ENCODE data around the gene OR9Q1.

The OR9Q1 gene

GRCh38 chr11:58097437-58097836, 73.8 kb downstream of the OR9Q1 start:
- H3K27me3 ChIP-seq (ENCODE audit: control insufficient read depth in 5 of 5, insufficient read depth in 4 of 5, low read length in 5 of 5) = no peaks in the 10 kb centered on the region
- H3K27ac ChIP-seq (ENCODE audit: low read depth, low read length) = no peak overlapping the region
- no peaks in the 10 kb centered on the region for H3K36me3 ChIP-seq (ENCODE audit: control insufficient read depth in 5 of 5, insufficient read depth in 5 of 5, low read length in 5 of 5)
- no peak overlapping the region for H3K9ac ChIP-seq (ENCODE audit: low read length in 5 of 5)
- H3K9me3 ChIP-seq (ENCODE audit: control insufficient read depth in 5 of 5, low read length in 5 of 5) = peaks cover 0 to 7% (median 2%) of the 10 kb centered on the region in 5 donors
- H3K4me1 ChIP-seq (ENCODE audit: control insufficient read depth in 5 of 5, insufficient read depth in 5 of 5, low read length in 5 of 5) = no peaks in the 10 kb centered on the region
- H3K4me3 ChIP-seq (ENCODE audit: low read depth in 1 of 5, low read length in 5 of 5) = no peak overlapping the region

- H3K36me3 ChIP-seq (ENCODE audit: control insufficient read depth in 5 of 5, insufficient read depth in 5 of 5, low read length in 5 of 5) = no peaks in the 10 kb centered on the region
- peaks cover 0 to 2% (median under 1%) of the 10 kb centered on the region in 5 donors for H3K9me3 ChIP-seq (ENCODE audit: control insufficient read depth in 5 of 5, low read length in 5 of 5)
- H3K4me3 ChIP-seq (ENCODE audit: low read depth in 1 of 5, low read length in 5 of 5) = no peak overlapping the region
- H3K27ac ChIP-seq (ENCODE audit: low read depth, low read length) = no peak overlapping the region
- H3K4me1 ChIP-seq (ENCODE audit: control insufficient read depth in 5 of 5, insufficient read depth in 5 of 5, low read length in 5 of 5) = no peaks in the 10 kb centered on the region
- H3K27me3 ChIP-seq (ENCODE audit: control insufficient read depth in 5 of 5, insufficient read depth in 4 of 5, low read length in 5 of 5) = no peaks in the 10 kb centered on the region
- H3K9ac ChIP-seq (ENCODE audit: low read length in 5 of 5) = no peak overlapping the region
Observed at GRCh38 chr11:58121096-58121495, 97.4 kb downstream of the OR9Q1 start.

GRCh38 chr11:58125469-58125868, 101.8 kb downstream of the OR9Q1 start, which contains the start of gene OR9I1:
Gene OR9I1 (minus strand): TSS chr11:58125530. CDS start chr11:58119444, 6,086 bp downstream.
- Histone ChIP-seq H3K36me3 (ENCODE audit: control insufficient read depth in 5 of 5, insufficient read depth in 5 of 5, low read length in 5 of 5) (no peaks in the 10 kb centered on the region), H3K27me3 (ENCODE audit: control insufficient read depth in 5 of 5, insufficient read depth in 4 of 5, low read length in 5 of 5) (no peaks in the 10 kb centered on the region), H3K9ac (ENCODE audit: low read length in 5 of 5) (no peak within 1 kb of the TSS), H3K27ac (ENCODE audit: low read depth, low read length) (no peak within 1 kb of the TSS), H3K4me1 (ENCODE audit: control insufficient read depth in 5 of 5, insufficient read depth in 5 of 5, low read length in 5 of 5) (no peaks in the 10 kb centered on the region), H3K9me3 (ENCODE audit: control insufficient read depth in 5 of 5, low read length in 5 of 5) (no peaks in the 10 kb centered on the region), H3K4me3 (ENCODE audit: low read depth in 1 of 5, low read length in 5 of 5) (no peak within 1 kb of the TSS)

- Histone ChIP-seq H3K9me3 (ENCODE audit: control insufficient read depth in 5 of 5, low read length in 5 of 5) (no peaks in the 10 kb centered on the region), H3K9ac (ENCODE audit: low read length in 5 of 5) (no peak overlapping the region), H3K36me3 (ENCODE audit: control insufficient read depth in 5 of 5, insufficient read depth in 5 of 5, low read length in 5 of 5) (no peaks in the 10 kb centered on the region), H3K27ac (ENCODE audit: low read depth, low read length) (no peak overlapping the region), H3K27me3 (ENCODE audit: control insufficient read depth in 5 of 5, insufficient read depth in 4 of 5, low read length in 5 of 5) (no peaks in the 10 kb centered on the region), H3K4me3 (ENCODE audit: low read depth in 1 of 5, low read length in 5 of 5) (no peak overlapping the region), H3K4me1 (ENCODE audit: control insufficient read depth in 5 of 5, insufficient read depth in 5 of 5, low read length in 5 of 5) (no peaks in the 10 kb centered on the region)
Observed at GRCh38 chr11:58127350-58127749, 103.7 kb downstream of the OR9Q1 start.

GRCh38 chr11:58133309-58134076, 109.8 kb downstream of the OR9Q1 start:
- Histone ChIP-seq H3K27ac (ENCODE audit: low read depth, low read length) (no peak overlapping the region), H3K27me3 (ENCODE audit: control insufficient read depth in 5 of 5, insufficient read depth in 4 of 5, low read length in 5 of 5) (no peaks in the 10 kb centered on the region), H3K9ac (ENCODE audit: low read length in 5 of 5) (no peak overlapping the region), H3K36me3 (ENCODE audit: control insufficient read depth in 5 of 5, insufficient read depth in 5 of 5, low read length in 5 of 5) (no peaks in the 10 kb centered on the region), H3K4me1 (ENCODE audit: control insufficient read depth in 5 of 5, insufficient read depth in 5 of 5, low read length in 5 of 5) (no peaks in the 10 kb centered on the region), H3K4me3 (ENCODE audit: low read depth in 1 of 5, low read length in 5 of 5) (no peak overlapping the region), H3K9me3 (ENCODE audit: control insufficient read depth in 5 of 5, low read length in 5 of 5) (no peaks in the 10 kb centered on the region)

- Histone ChIP-seq H3K4me3 (ENCODE audit: low read depth in 1 of 5, low read length in 5 of 5) (no peak overlapping the region), H3K9me3 (ENCODE audit: control insufficient read depth in 5 of 5, low read length in 5 of 5) (no peaks in the 10 kb centered on the region), H3K27me3 (ENCODE audit: control insufficient read depth in 5 of 5, insufficient read depth in 4 of 5, low read length in 5 of 5) (no peaks in the 10 kb centered on the region), H3K27ac (ENCODE audit: low read depth, low read length) (no peak overlapping the region), H3K9ac (ENCODE audit: low read length in 5 of 5) (no peak overlapping the region), H3K36me3 (ENCODE audit: control insufficient read depth in 5 of 5, insufficient read depth in 5 of 5, low read length in 5 of 5) (no peaks in the 10 kb centered on the region), H3K4me1 (ENCODE audit: control insufficient read depth in 5 of 5, insufficient read depth in 5 of 5, low read length in 5 of 5) (no peaks in the 10 kb centered on the region)
Observed at GRCh38 chr11:58134151-58134550, 110.5 kb downstream of the OR9Q1 start.

- H3K4me3 ChIP-seq (ENCODE audit: low read depth in 1 of 5, low read length in 5 of 5) = no peak overlapping the region
- H3K36me3 ChIP-seq (ENCODE audit: control insufficient read depth in 5 of 5, insufficient read depth in 5 of 5, low read length in 5 of 5) = no peaks in the 10 kb centered on the region
- H3K27me3 ChIP-seq (ENCODE audit: control insufficient read depth in 5 of 5, insufficient read depth in 4 of 5, low read length in 5 of 5) = no peaks in the 10 kb centered on the region
- no peaks in the 10 kb centered on the region for H3K4me1 ChIP-seq (ENCODE audit: control insufficient read depth in 5 of 5, insufficient read depth in 5 of 5, low read length in 5 of 5)
- H3K9ac ChIP-seq (ENCODE audit: low read length in 5 of 5) = no peak overlapping the region
- no peaks in the 10 kb centered on the region for H3K9me3 ChIP-seq (ENCODE audit: control insufficient read depth in 5 of 5, low read length in 5 of 5)
- H3K27ac ChIP-seq (ENCODE audit: low read depth, low read length) = no peak overlapping the region
Observed at GRCh38 chr11:58135171-58135570, 111.5 kb downstream of the OR9Q1 start.

- Histone ChIP-seq H3K27me3 (ENCODE audit: control insufficient read depth in 5 of 5, insufficient read depth in 4 of 5, low read length in 5 of 5) (no peaks in the 10 kb centered on the region), H3K9me3 (ENCODE audit: control insufficient read depth in 5 of 5, low read length in 5 of 5) (no peaks in the 10 kb centered on the region)
Observed at GRCh38 chr11:58142761-58143160, 119.1 kb downstream of the OR9Q1 start.

GRCh38 chr11:58152781-58153180, 129.1 kb downstream of the OR9Q1 start:
- no peaks in the 10 kb centered on the region for H3K27me3 ChIP-seq (ENCODE audit: control insufficient read depth in 5 of 5, insufficient read depth in 4 of 5, low read length in 5 of 5)
- H3K27ac ChIP-seq (ENCODE audit: low read depth, low read length) = no peak overlapping the region

More at GRCh38 chr11:58142761-58143160, 119.1 kb downstream of the OR9Q1 start:
- Histone ChIP-seq H3K9ac (ENCODE audit: low read length in 5 of 5) (no peak overlapping the region), H3K36me3 (ENCODE audit: control insufficient read depth in 5 of 5, insufficient read depth in 5 of 5, low read length in 5 of 5) (no peaks in the 10 kb centered on the region), H3K27ac (ENCODE audit: low read depth, low read length) (no peak overlapping the region), H3K4me3 (ENCODE audit: low read depth in 1 of 5, low read length in 5 of 5) (no peak overlapping the region), H3K4me1 (ENCODE audit: control insufficient read depth in 5 of 5, insufficient read depth in 5 of 5, low read length in 5 of 5) (peaks cover 0 to 2% (median 0%) of the 10 kb centered on the region in 5 donors)

GRCh38 chr11:58164389-58164788, 140.7 kb downstream of the OR9Q1 start:
- Histone ChIP-seq H3K9me3 (ENCODE audit: control insufficient read depth in 5 of 5, low read length in 5 of 5) (peaks cover 0 to 4% (median 0%) of the 10 kb centered on the region in 5 donors), H3K4me1 (ENCODE audit: control insufficient read depth in 5 of 5, insufficient read depth in 5 of 5, low read length in 5 of 5) (no peaks in the 10 kb centered on the region), H3K9ac (ENCODE audit: low read length in 5 of 5) (no peak overlapping the region), H3K36me3 (ENCODE audit: control insufficient read depth in 5 of 5, insufficient read depth in 5 of 5, low read length in 5 of 5) (no peaks in the 10 kb centered on the region), H3K27ac (ENCODE audit: low read depth, low read length) (no peak overlapping the region), H3K4me3 (ENCODE audit: low read depth in 1 of 5, low read length in 5 of 5) (no peak overlapping the region), H3K27me3 (ENCODE audit: control insufficient read depth in 5 of 5, insufficient read depth in 4 of 5, low read length in 5 of 5) (no peaks in the 10 kb centered on the region)

More at GRCh38 chr11:58152781-58153180, 129.1 kb downstream of the OR9Q1 start:
- Histone ChIP-seq H3K4me1 (ENCODE audit: control insufficient read depth in 5 of 5, insufficient read depth in 5 of 5, low read length in 5 of 5) (peaks cover 0 to 2% (median 0%) of the 10 kb centered on the region in 5 donors), H3K9me3 (ENCODE audit: control insufficient read depth in 5 of 5, low read length in 5 of 5) (no peaks in the 10 kb centered on the region), H3K9ac (ENCODE audit: low read length in 5 of 5) (no peak overlapping the region), H3K4me3 (ENCODE audit: low read depth in 1 of 5, low read length in 5 of 5) (no peak overlapping the region), H3K36me3 (ENCODE audit: control insufficient read depth in 5 of 5, insufficient read depth in 5 of 5, low read length in 5 of 5) (no peaks in the 10 kb centered on the region)

All from subcutaneous abdominal adipose tissue (tissue), 5 donors.